ENCODE results near the gene CXADR. TPM values are rescaled to one million over a fixed set of nuclear protein-coding genes. Genes with fewer than 3 reads are reported as not detected.
"Not testable (repeated sequence)": the region's sequence is repeated elsewhere in the genome, so short reads cannot be mapped to it uniquely, and the experiment has no call there.

CXADR gene
- total RNA-seq, 1 experiment from 2014 or later: 24.7 TPM

- DNase-seq (ENCODE audit: low read depth, low spot score) (no peak), ATAC-seq (peak; percentile 79; the same call in 1 of the 2 replicates)
- H3K36me3 ChIP-seq (ENCODE audit: control insufficient read depth, insufficient read depth, low read length): no peaks in the 10 kb centered on the region
- H3K4me3 ChIP-seq (ENCODE audit: low read depth in 2 of 2, low read length in 2 of 2): no peak overlapping the region
- no peaks in the 10 kb centered on the region for H3K9me3 ChIP-seq (ENCODE audit: control insufficient read depth, insufficient read depth, low read depth, low read length)
- BruUV-seq (replicated peaks): no TSS peak
- H3K4me1 ChIP-seq (ENCODE audit: control insufficient read depth, insufficient read depth, low read length): peaks cover 4% of the 10 kb centered on the region; the same call in 1 of the 2 replicates
- H3K27me3 ChIP-seq (ENCODE audit: control insufficient read depth, insufficient read depth, low read length): no peaks in the 10 kb centered on the region
- no peak overlapping the region for H3K27ac ChIP-seq (ENCODE audit: low read length)
- TF ChIP-seq REST (IDR thresholded peaks at IDR 0.05; ENCODE audit: insufficient read depth in 1 of 2, low read depth in 2 of 2, low read length in 1 of 2) (no peak), TCF7L2 (IDR thresholded peaks at IDR 0.05; ENCODE audit: low read depth, low read length) (peak; percentile 96), POLR2AphosphoS5 (IDR thresholded peaks at IDR 0.05; ENCODE audit: low read depth, low read length) (peak; percentile 49; the same call in 1 of the 2 replicates)
- intact Hi-C loops (cut with micrococcal nuclease; ENCODE audit: unreplicated experiment): no loop called here
- in situ Hi-C loops (cut with HindIII; ENCODE audit: low pct_unique_long_range_greater_than_20kb, low sequenced_read_pairs): no loop called here
- CTCF ChIA-PET: no interaction called here
- POLR2A ChIA-PET: no interaction called here
Observed at GRCh38 chr21:17501107-17502006, 11.5 kb upstream of the CXADR start.

- ATAC-seq: peak; percentile 86
- H3K4me3 ChIP-seq (ENCODE audit: low read depth in 2 of 2, low read length in 2 of 2); DNase-seq (ENCODE audit: low read depth, low spot score); H3K36me3 ChIP-seq (ENCODE audit: control insufficient read depth, insufficient read depth, low read length); H3K4me1 ChIP-seq (ENCODE audit: control insufficient read depth, insufficient read depth, low read length); POLR2A ChIA-PET; H3K9me3 ChIP-seq (ENCODE audit: control insufficient read depth, insufficient read depth, low read depth, low read length); in situ Hi-C loops (cut with HindIII; ENCODE audit: low pct_unique_long_range_greater_than_20kb, low sequenced_read_pairs); H3K27ac ChIP-seq (ENCODE audit: low read length); H3K27me3 ChIP-seq (ENCODE audit: control insufficient read depth, insufficient read depth, low read length); CTCF ChIA-PET; BruUV-seq (replicated peaks); intact Hi-C loops (cut with micrococcal nuclease; ENCODE audit: unreplicated experiment): not testable (repeated sequence)
Observed at GRCh38 chr21:17502985-17503384, 9.9 kb upstream of the CXADR start.

- BruUV-seq (replicated peaks): no TSS peak
- Histone ChIP-seq H3K27me3 (ENCODE audit: control insufficient read depth, insufficient read depth, low read length) (no peaks in the 10 kb centered on the region), H3K4me3 (ENCODE audit: low read depth in 2 of 2, low read length in 2 of 2) (no peak overlapping the region), H3K27ac (ENCODE audit: low read length) (no peak overlapping the region), H3K9me3 (ENCODE audit: control insufficient read depth, insufficient read depth, low read depth, low read length) (no peaks in the 10 kb centered on the region), H3K4me1 (ENCODE audit: control insufficient read depth, insufficient read depth, low read length) (peaks cover 4% of the 10 kb centered on the region), H3K36me3 (ENCODE audit: control insufficient read depth, insufficient read depth, low read length) (no peaks in the 10 kb centered on the region)
- in situ Hi-C loops (cut with HindIII; ENCODE audit: low pct_unique_long_range_greater_than_20kb, low sequenced_read_pairs) (no loop called here), intact Hi-C loops (cut with micrococcal nuclease; ENCODE audit: unreplicated experiment) (no loop called here)
- ATAC-seq (no peak), DNase-seq (ENCODE audit: low read depth, low spot score) (no peak)
- ChIA-PET POLR2A (no interaction called here), CTCF (no interaction called here)
- TF ChIP-seq TCF7L2 (IDR thresholded peaks at IDR 0.05; ENCODE audit: low read depth, low read length) (no peak), CTCF (IDR thresholded peaks at IDR 0.05) (no peak), REST (IDR thresholded peaks at IDR 0.05; ENCODE audit: insufficient read depth in 1 of 2, low read depth in 2 of 2, low read length in 1 of 2) (no peak), POLR2AphosphoS5 (IDR thresholded peaks at IDR 0.05; ENCODE audit: low read depth, low read length) (no peak), SIN3A (IDR thresholded peaks at IDR 0.05; ENCODE audit: borderline replicate concordance, insufficient read depth, low read depth, low read length) (no peak)
Observed at GRCh38 chr21:17506951-17507350, 5.9 kb upstream of the CXADR start.
